Gastroesophageal sphincter (tissue), 4 donors: Measurements from ENCODE around the gene ZNF853. TPM values are rescaled to one million over a fixed set of nuclear protein-coding genes. Genes with fewer than 3 reads are reported as not detected.

Experiments
- ATAC-seq: fragments of 150-250 bp; one replicate; pipeline ENCODE4 v1.9.1; 2016; ENCODE audit warnings: mild to moderate bottlenecking, moderate library complexity
- H3K27ac ChIP-seq, 4 donors: fragments of 200-600 bp; sonication (generic) in 3 of 4; 1 replicate in 3 of 4; 2 replicates in 1 of 4; pipeline ENCODE4 v1.5.1; 2016 to 2019
- H3K27me3 ChIP-seq: fragments of 200-600 bp; sonication (generic); one replicate; pipeline ENCODE4 v1.5.1; 2019
- H3K36me3 ChIP-seq, 2 donors: fragments of 200-600 bp; sonication (generic); one replicate each; pipeline ENCODE4 v1.5.1; 2019; ENCODE audit warnings: control low read depth in 1 of 2
- H3K4me1 ChIP-seq, 3 donors: fragments of 200-600 bp; sonication (generic); 1 replicate in 2 of 3; 2 replicates in 1 of 3; pipeline ENCODE4 v1.5.1; 2016 to 2019; ENCODE audit warnings: control low read depth in 2 of 3
- H3K4me3 ChIP-seq, 2 donors: fragments of 200-600 bp; sonication (generic); one replicate each; pipeline ENCODE4 v1.5.1; 2019; ENCODE audit warnings: mild to moderate bottlenecking in 1 of 2, moderate library complexity in 1 of 2
- H3K9me3 ChIP-seq, 3 donors: fragments of 200-600 bp; sonication (generic); one replicate each; pipeline ENCODE4 v1.5.1; 2017 to 2019; ENCODE audit warnings: control low read depth in 2 of 3
- CTCF ChIP-seq, 4 experiments: fragments of 200-600 bp in 2 of 4; fragments of 450-650 bp in 2 of 4; sonication (generic) in 1 of 4; IDR thresholded peaks; one replicate each; pipeline ENCODE4 v1.5.1; 2017 to 2019; ENCODE audit warnings: antibody characterized with exemption in 4 of 4, mild to moderate bottlenecking in 2 of 4, moderate library complexity in 2 of 4
- EP300 ChIP-seq: sonication (generic); formaldehyde crosslinking; IDR thresholded peaks from one replicate; pipeline ENCODE4 v1.6.1; 2017; ENCODE audit warnings: antibody characterized with exemption, mild to moderate bottlenecking
- POLR2A ChIP-seq, 2 donors: fragments of 450-650 bp; IDR thresholded peaks; one replicate each; pipeline ENCODE4 v1.6.1; 2017; ENCODE audit warnings: antibody characterized with exemption in 2 of 2, mild to moderate bottlenecking in 2 of 2, moderate library complexity in 1 of 2
- POLR2AphosphoS5 ChIP-seq: sonication (generic); formaldehyde crosslinking; IDR thresholded peaks from one replicate; pipeline ENCODE4 v1.6.1; 2017; ENCODE audit warnings: antibody characterized with exemption
- WGBS, 2 donors: methylation state at CpG; one replicate each; pipeline ENCODE4 v1.1.5; 2018; ENCODE audit warnings: low coverage in 1 of 2; 5-methylcytosine and 5-hydroxymethylcytosine counted together
- total RNA-seq, 4 donors: library from RNA; depleted of rRNA; stranded (reverse); fragments of >200 nt; gene quantifications; one replicate each; pipeline ENCODE4 v1.1.0, GENCODE V29; 2016

Gene ZNF853
- total RNA-seq, 4 donors from 2014 or later, result 12.9 to 32.3 (median 19.4) TPM

- Histone ChIP-seq H3K4me3 (no peak overlapping the region), H3K4me1 (no peaks in the 10 kb centered on the region), H3K36me3 (peaks cover 0 to 81% of the 10 kb centered on the region in 2 donors), H3K27me3 (no peaks in the 10 kb centered on the region), H3K27ac (no peak overlapping the region), H3K9me3 (peaks cover 0 to 9% (median 0%) of the 10 kb centered on the region in 3 donors)
- 87% methylated on average over 10 of the region's 146 CpGs; no CpG with 5 or more reads in 1 of the 2 donors for WGBS, 2 donors
- TF ChIP-seq POLR2AphosphoS5, result no peak
- no peak for TF ChIP-seq EP300
- TF ChIP-seq POLR2A (IDR thresholded peaks at IDR 0.05), result no peak
- TF ChIP-seq CTCF (IDR thresholded peaks at IDR 0.05), result no peak
- no peak for ATAC-seq
These were observed 37.9 kb downstream of the ZNF853 start for GRCh38 chr7:6653071-6654003.

GRCh38 chr7:6654113-6654841 is 38.9 kb downstream of the ZNF853 start:
- peaks cover 0 to 72% of the 10 kb centered on the region in 2 donors for H3K36me3 ChIP-seq
- H3K9me3 ChIP-seq, result peaks cover 0 to 9% (median 0%) of the 10 kb centered on the region in 3 donors
- H3K4me1 ChIP-seq, result no peaks in the 10 kb centered on the region
- 95% methylated on average over 14 of the region's 94 CpGs; no CpG with 5 or more reads in 1 of the 2 donors for WGBS, 2 donors
- TF ChIP-seq POLR2AphosphoS5, result no peak
- TF ChIP-seq EP300, result no peak
- TF ChIP-seq CTCF (IDR thresholded peaks at IDR 0.05), result no peak
- no peak for TF ChIP-seq POLR2A (IDR thresholded peaks at IDR 0.05)
- H3K4me3 ChIP-seq, result no peak overlapping the region
- ATAC-seq, result no peak
- no peak overlapping the region for H3K27ac ChIP-seq
- H3K27me3 ChIP-seq, result no peaks in the 10 kb centered on the region

- no peak for ATAC-seq
- H3K4me3 ChIP-seq, result no peak overlapping the region
- TF ChIP-seq CTCF (IDR thresholded peaks at IDR 0.05) (no peak), POLR2A (IDR thresholded peaks at IDR 0.05) (no peak), POLR2AphosphoS5 (no peak), EP300 (no peak)
- H3K27me3 ChIP-seq, result peaks cover 4% of the 10 kb centered on the region
- H3K4me1 ChIP-seq, result no peaks in the 10 kb centered on the region
- 89 to 100% methylated on average over 6 to 13 of the region's 48 CpGs for WGBS, 2 donors
- no peak overlapping the region for H3K27ac ChIP-seq
- H3K36me3 ChIP-seq, result peaks cover 0 to 64% of the 10 kb centered on the region in 2 donors
- peaks cover 0 to 9% (median 0%) of the 10 kb centered on the region in 3 donors for H3K9me3 ChIP-seq
These were observed 39.6 kb downstream of the ZNF853 start for GRCh38 chr7:6654842-6655610.

- H3K36me3 ChIP-seq, result peaks cover 0 to 57% of the 10 kb centered on the region in 2 donors
- H3K4me1 ChIP-seq, result no peaks in the 10 kb centered on the region
- ATAC-seq, result no peak
- 86 to 92% methylated on average over 4 to 6 of the region's 17 CpGs for WGBS, 2 donors
- no peak overlapping the region for H3K4me3 ChIP-seq
- no peak overlapping the region for H3K27ac ChIP-seq
- TF ChIP-seq CTCF (IDR thresholded peaks at IDR 0.05) (no peak), POLR2A (IDR thresholded peaks at IDR 0.05) (no peak), POLR2AphosphoS5 (no peak), EP300 (no peak)
- peaks cover 4% of the 10 kb centered on the region for H3K27me3 ChIP-seq
- peaks cover 0 to 9% (median 0%) of the 10 kb centered on the region in 3 donors for H3K9me3 ChIP-seq
These were observed 40.4 kb downstream of the ZNF853 start for GRCh38 chr7:6655636-6656385.
